Breast epithelium (tissue), 3 donors: ENCODE measurements around the gene RALGDS.
"Not testable (repeated sequence)": the region's sequence is repeated elsewhere in the genome, so short reads cannot be mapped to it uniquely, and the experiment has no call there.

Experiments used
- CTCF ChIP-seq, 3 donors: fragments of 450-650 bp; IDR thresholded peaks; one replicate each; pipeline ENCODE4 v1.5.1; 2016 to 2017; ENCODE audit warnings: antibody characterized with exemption in 3 of 3, mild to moderate bottlenecking in 3 of 3, moderate library complexity in 3 of 3
- POLR2AphosphoS5 ChIP-seq, 3 donors: sonication (generic); formaldehyde crosslinking; IDR thresholded peaks; one replicate each; pipeline ENCODE4 v1.6.1; 2017; ENCODE audit warnings: antibody characterized with exemption in 3 of 3

GRCh38 chr9:133081957-133082644 lies 38.9 kb downstream of the RALGDS start:
- TF ChIP-seq CTCF, POLR2AphosphoS5 (IDR thresholded peaks at IDR 0.05): not testable (repeated sequence)
